Measurements from ENCODE around the gene OR6K3.

Gene OR6K3

DNA sequence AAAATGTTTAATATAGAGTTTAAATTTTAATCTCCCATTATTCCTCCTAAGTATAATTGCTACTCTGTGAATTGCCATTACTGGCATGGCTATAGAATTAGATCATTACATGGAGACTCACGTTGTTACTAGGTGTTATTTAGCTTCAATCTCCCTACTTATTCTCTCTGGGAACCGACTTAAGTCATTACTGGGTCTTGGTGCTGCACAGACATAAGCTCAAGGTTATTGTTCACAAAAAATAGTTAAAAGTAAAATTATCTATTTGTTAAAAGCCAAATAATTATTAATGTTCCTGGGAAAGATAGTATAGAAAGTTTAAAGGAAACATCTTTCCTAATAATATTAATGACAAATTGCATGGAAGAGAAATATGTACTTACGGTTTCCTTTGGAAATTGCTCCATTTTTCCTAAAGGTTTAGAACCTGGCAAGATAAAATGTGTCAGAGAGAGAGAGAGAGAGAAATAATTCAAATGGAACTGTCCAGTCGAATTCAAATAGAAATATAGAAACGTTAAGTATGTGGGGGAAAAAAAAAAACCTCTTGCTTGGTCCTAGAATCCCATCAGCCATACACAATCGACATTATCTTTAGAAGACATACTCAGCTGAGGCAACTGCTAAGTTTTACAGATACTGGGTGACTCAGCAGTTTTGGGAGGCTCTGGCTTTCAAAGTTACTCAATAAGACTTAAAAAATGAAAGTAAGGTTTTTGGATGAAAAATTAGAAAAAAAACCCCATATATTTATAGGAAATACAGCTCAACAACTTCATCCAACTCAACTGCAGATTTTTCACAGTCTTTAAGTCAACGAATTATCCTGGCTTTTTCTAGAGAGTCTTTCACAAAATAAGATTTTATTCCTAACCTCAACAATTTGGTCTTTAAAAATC is 34.2 kb downstream of the OR6K3 start, which contains the start of gene SPTA1:
Gene SPTA1 (minus strand): TSS at position 605 of the 899 bp plus-strand sequence. CDS start 198 bp downstream, at position 407.
- DNase-seq (ENCODE audit: low read depth in 3 of 3), result no peak

- no peak for DNase-seq (ENCODE audit: low read depth in 3 of 3)
Observed at GRCh38 chr1:158685085-158685484, 35.4 kb downstream of the OR6K3 start.

- DNase-seq (ENCODE audit: low read depth in 3 of 3), result no peak
Observed at GRCh38 chr1:158681606-158682005, 38.9 kb downstream of the OR6K3 start.

DNA sequence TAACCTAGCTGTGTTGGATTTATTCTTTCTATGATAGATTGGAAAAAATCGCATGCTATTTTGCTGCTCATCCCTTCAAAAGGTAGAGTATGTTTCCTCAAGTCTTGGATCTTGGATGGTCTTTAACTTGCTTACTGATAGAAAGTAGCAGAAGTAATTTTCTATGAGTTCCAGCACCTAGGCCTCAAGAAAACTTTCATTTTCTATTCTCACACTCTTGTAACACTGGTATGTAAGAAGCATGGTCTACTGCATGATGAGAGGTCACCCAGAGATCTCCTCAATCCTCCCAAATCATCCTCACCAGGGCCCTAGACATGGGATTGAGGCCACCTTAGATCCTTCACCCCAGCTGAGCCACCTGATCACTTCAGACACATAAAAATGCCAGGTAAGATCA is 41.2 kb downstream of the OR6K3 start:
- no peak for DNase-seq (ENCODE audit: low read depth in 3 of 3)

DNA sequence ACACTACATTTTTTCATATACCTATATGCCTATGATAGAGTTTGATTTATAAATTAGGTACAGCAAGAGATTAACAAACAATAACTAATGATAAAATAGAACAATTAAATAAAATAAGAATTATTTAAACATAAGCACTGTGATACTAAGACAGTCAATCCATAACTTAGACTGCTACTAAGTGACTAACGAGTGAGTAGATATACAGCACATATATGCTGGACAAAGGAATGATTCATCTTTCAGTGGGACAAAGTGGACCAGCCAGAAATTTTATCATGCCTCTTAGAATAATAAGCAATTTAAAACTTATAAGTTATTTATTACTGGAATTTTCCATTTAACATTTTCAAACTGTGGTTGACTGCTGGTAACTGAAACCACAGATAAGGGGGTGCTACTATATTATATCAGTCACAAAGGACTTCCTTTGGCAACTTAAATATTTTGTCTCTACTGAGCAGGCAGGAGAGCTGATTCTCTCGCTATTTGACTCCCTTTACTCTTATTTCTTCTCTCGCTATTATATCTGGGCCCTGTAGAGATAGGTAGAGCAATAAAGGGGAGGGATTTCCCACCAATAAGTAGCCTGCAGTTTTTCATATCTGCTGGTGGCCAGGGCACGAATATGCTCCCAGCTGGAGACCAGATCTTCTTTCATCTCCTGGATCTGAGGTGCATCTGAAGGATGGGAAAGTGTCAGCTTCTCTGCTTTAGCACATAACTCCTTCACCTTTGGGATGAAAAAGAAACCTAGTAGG is 44.8 kb downstream of the OR6K3 start:
- no peak for DNase-seq (ENCODE audit: low read depth in 3 of 3)

DNA sequence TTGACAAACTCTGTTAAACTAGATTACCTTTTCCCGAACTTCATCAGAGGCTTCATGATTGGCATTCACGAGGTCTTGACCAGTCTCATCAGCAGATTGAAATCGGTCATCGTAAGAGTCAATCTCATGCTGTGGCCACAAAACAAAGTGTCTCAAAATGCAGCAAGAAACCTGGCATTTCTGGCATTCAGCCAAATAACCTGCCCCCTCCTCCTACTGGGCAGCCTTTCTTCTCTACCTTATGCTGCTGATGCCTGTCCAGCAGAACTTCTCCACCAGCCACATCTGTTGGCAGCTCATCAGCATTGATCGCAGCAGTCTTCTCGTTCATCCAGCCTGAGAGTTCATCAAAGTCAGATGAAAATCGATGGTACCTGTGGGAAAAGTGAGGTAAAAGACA is 46.2 kb downstream of the OR6K3 start:
- DNase-seq (ENCODE audit: low read depth in 3 of 3), result no peak
